HCT116 (cell line): ENCODE data around the gene NDC80. TPM values are rescaled to one million over a fixed set of nuclear protein-coding genes. Genes with fewer than 3 reads are reported as not detected.

Experiments used
- ATAC-seq: fragments of 200-7000 bp; cut with Tn5 transposase; 2 replicates; pipeline ENCODE4 v1.9.1; 2020; ENCODE audit warnings: mild to moderate bottlenecking, moderate library complexity
- BruUV-seq: library from RNA; stranded (reverse); fragments of 400-500 nt; replicated peaks from 2 replicates; lab custom pipeline; 2021; lab: Mats Ljungman, UMichigan
- CTCF ChIA-PET: fragments of 300-600 bp; sonication (Branson Sonifier 250); formaldehyde crosslinking; loops from one replicate; lab custom pipeline; 2021; ENCODE audit warnings: antibody characterized with exemption; lab: Charles Lee
- POLR2A ChIA-PET: fragments of 300-600, 350-600 bp; sonication (Branson Sonifier 250); formaldehyde crosslinking; loops from one replicate; lab custom pipeline; 2021; ENCODE audit warnings: antibody characterized with exemption; lab: Charles Lee
- RAD21 ChIA-PET, 2 experiments: fragments of 300-600 bp; sonication (Branson Sonifier 250); formaldehyde crosslinking; loops; one replicate each; lab custom pipeline; 2023; ENCODE audit warnings: low total read pairs in 2 of 2; ENCODE audit not compliant: uncharacterized antibody in 2 of 2, unreplicated experiment in 2 of 2, low non-redundant PET in 1 of 2; lab: Charles Lee
- DNase-seq: peaks from one replicate; pipeline ENCODE4 v3.0.0-alpha.2; 2010; ENCODE audit warnings: low read depth, low spot score
- H2AFZ ChIP-seq: fragments of 200-600 bp; shearing (Covaris generic), sonication (generic); 2 replicates; pipeline ENCODE4 v1.6.1; 2017; ENCODE audit warnings: low read depth, mixed run types, mixed read lengths, antibody characterized with exemption, low read length; ENCODE audit not compliant: poor library complexity, severe bottlenecking
- H3K27ac ChIP-seq: 2 replicates; pipeline ENCODE4 v1.5.1; 2012; ENCODE audit warnings: low read depth, low read length
- H3K27me3 ChIP-seq: fragments of 200-600 bp; sonication (generic); 2 replicates; pipeline ENCODE4 v1.6.1; 2016; ENCODE audit warnings: mixed run types, low read length, mixed read lengths; ENCODE audit not compliant: insufficient read depth
- H3K36me3 ChIP-seq, 2 experiments: fragments of 200-500 bp in 1 of 2; fragments of 200-600 bp in 1 of 2; sonication (Bioruptor generic) in 1 of 2; sonication (generic) in 1 of 2; 2 replicates each; pipeline versions ENCODE4 v1.5.1 to v1.6.1; 2014 to 2016; ENCODE audit warnings: low read length in 2 of 2, inconsistent platforms in 1 of 2, mixed read lengths in 1 of 2, mixed run types in 1 of 2; ENCODE audit not compliant: insufficient read depth in 2 of 2, control insufficient read depth in 1 of 2
- H3K4me1 ChIP-seq, 2 experiments: fragments of 200-600 bp in 1 of 2; sonication (generic) in 1 of 2; 2 replicates each; pipeline versions ENCODE4 v1.5.1 to v1.6.1; 2012 to 2017; ENCODE audit warnings: low read length in 2 of 2, inconsistent platforms in 1 of 2, mild to moderate bottlenecking in 1 of 2, mixed read lengths in 1 of 2, mixed run types in 1 of 2, moderate library complexity in 1 of 2; ENCODE audit not compliant: insufficient read depth in 2 of 2, control insufficient read depth in 1 of 2
- H3K4me2 ChIP-seq: fragments of 200-600 bp; sonication (generic); 2 replicates; pipeline ENCODE4 v1.6.1; 2017; ENCODE audit warnings: mixed run types, low read length, mixed read lengths
- H3K4me3 ChIP-seq, 2 experiments: fragments of 200-600 bp in 1 of 2; sonication (generic) in 1 of 2; replicated peaks in 1 of 2; 2 replicates each; pipeline ENCODE4 v1.5.1; 2011 to 2016; ENCODE audit warnings: low read length in 2 of 2, control low read depth in 1 of 2, low read depth in 1 of 2, mild to moderate bottlenecking in 1 of 2, mixed read lengths in 1 of 2, mixed run types in 1 of 2
- H3K79me2 ChIP-seq: fragments of 200-600 bp; sonication (generic); 2 replicates; pipeline ENCODE4 v1.6.1; 2017; ENCODE audit warnings: mild to moderate bottlenecking, mixed run types, low read length, moderate library complexity, mixed read lengths; ENCODE audit not compliant: insufficient read depth
- H3K9ac ChIP-seq: fragments of 200-600 bp; sonication (generic); 2 replicates; pipeline ENCODE4 v1.6.1; 2016; ENCODE audit warnings: low read length, mixed read lengths
- H3K9me2 ChIP-seq: fragments of 200-600 bp; sonication (generic), shearing (Covaris generic); 2 replicates; pipeline ENCODE4 v1.6.1; 2017; ENCODE audit warnings: mixed run types, mild to moderate bottlenecking, moderate library complexity; ENCODE audit not compliant: insufficient read depth
- H3K9me3 ChIP-seq, 2 experiments: fragments of 200-500 bp in 1 of 2; fragments of 200-600 bp in 1 of 2; sonication (Bioruptor generic) in 1 of 2; sonication (generic) in 1 of 2; 2 replicates each; pipeline ENCODE4 v1.6.1; 2014 to 2017; ENCODE audit warnings: low read length in 2 of 2, mixed read lengths in 2 of 2, inconsistent platforms in 1 of 2, low read depth in 1 of 2, mild to moderate bottlenecking in 1 of 2, mixed run types in 1 of 2, moderate library complexity in 1 of 2; ENCODE audit not compliant: control insufficient read depth in 1 of 2, insufficient read depth in 1 of 2
- H4K20me1 ChIP-seq: fragments of 200-600 bp; sonication (generic), shearing (Covaris generic); 2 replicates; pipeline ENCODE4 v1.6.1; 2017; ENCODE audit warnings: mixed run types, mild to moderate bottlenecking, moderate library complexity; ENCODE audit not compliant: insufficient read depth
- ATF3 ChIP-seq: IDR thresholded peaks from 2 replicates; pipeline ENCODE4 v1.6.1; 2012
- CEBPB ChIP-seq: IDR thresholded peaks from 2 replicates; pipeline ENCODE4 v1.6.1; 2012; ENCODE audit warnings: low read depth
- CTCF ChIP-seq, 3 experiments: fragments of 200-600 bp in 1 of 3; sonication (generic) in 1 of 3; IDR thresholded peaks in 2 of 3; conservative IDR thresholded peaks in 1 of 3; 2 replicates each; pipeline ENCODE4 v1.5.1; 2012 to 2017; ENCODE audit warnings: low read depth in 2 of 3, low read length in 2 of 3, antibody characterized with exemption in 1 of 3, borderline replicate concordance in 1 of 3, control low read depth in 1 of 3, mild to moderate bottlenecking in 1 of 3, mixed read lengths in 1 of 3, mixed run types in 1 of 3, moderate library complexity in 1 of 3; ENCODE audit not compliant: insufficient read depth in 1 of 3
- EZH2 ChIP-seq: fragments of 200-600 bp; sonication (generic); IDR thresholded peaks from 2 replicates; pipeline ENCODE4 v1.6.1; 2017; ENCODE audit warnings: antibody characterized with exemption, mixed run types
- EZH2phosphoT487 ChIP-seq: fragments of 200-600 bp; IDR thresholded peaks from 2 replicates; pipeline ENCODE4 v1.6.1; 2018; ENCODE audit warnings: antibody characterized with exemption, borderline replicate concordance
- FOSL1 ChIP-seq: IDR thresholded peaks from 2 replicates; pipeline ENCODE4 v1.6.1; 2012; ENCODE audit warnings: low read depth
- JUND ChIP-seq: IDR thresholded peaks from 2 replicates; pipeline ENCODE4 v1.6.1; 2012
- POLR2A ChIP-seq: IDR thresholded peaks from 2 replicates; pipeline ENCODE4 v1.7.0; 2011; ENCODE audit warnings: borderline replicate concordance; ENCODE audit not compliant: insufficient read depth, insufficient read length; ENCODE audit errors: extremely low read depth
- RAD21 ChIP-seq: IDR thresholded peaks from 2 replicates; pipeline ENCODE4 v1.6.1; 2012; ENCODE audit warnings: low read depth, mild to moderate bottlenecking
- SIN3A ChIP-seq: IDR thresholded peaks from 2 replicates; pipeline ENCODE4 v1.6.1; 2012; ENCODE audit warnings: low read depth
- SP1 ChIP-seq: IDR thresholded peaks from 2 replicates; pipeline ENCODE4 v1.6.1; 2012; ENCODE audit warnings: low read depth
- SRF ChIP-seq: IDR thresholded peaks from 2 replicates; pipeline ENCODE4 v1.6.1; 2012; ENCODE audit warnings: low read depth
- YY1 ChIP-seq: IDR thresholded peaks from 2 replicates; pipeline ENCODE4 v1.6.1; 2011; ENCODE audit warnings: low read length, low read depth, moderate library complexity, mild to moderate bottlenecking; ENCODE audit not compliant: insufficient replicate concordance; ENCODE audit errors: extremely low read depth
- intact Hi-C: fragments of 100-400 bp; cut with micrococcal nuclease; formaldehyde crosslinking; loops from 2 replicates; pipeline ENCODE4 v1.10.0; 2022
- total RNA-seq: library from RNA; stranded (reverse); gene quantifications from one replicate; pipeline ENCODE4 v1.2.1, GENCODE V29; 2021; ENCODE audit not compliant: unreplicated experiment
- TF ChIP-seq, protein P1 (sequence below): IDR thresholded peaks from 2 replicates; pipeline ENCODE4 v1.6.1; 2012

NDC80 gene
- total RNA-seq, 1 experiment from 2014 or later, result 46.0 TPM

- RAD21 ChIA-PET, result no interaction called here
- H3K9me3 ChIP-seq, result no peaks in the 10 kb centered on the region
- no peaks in the 10 kb centered on the region for H3K36me3 ChIP-seq
- no peak overlapping the region for H3K4me3 ChIP-seq
- no TSS peak for BruUV-seq
- POLR2A ChIA-PET, result no interaction called here
- intact Hi-C loops, result no loop called here
- CTCF ChIA-PET, result no interaction called here
- no peaks in the 10 kb centered on the region for H3K4me1 ChIP-seq
- H2AFZ ChIP-seq, result no peak overlapping the region
- no peak overlapping the region for H3K4me2 ChIP-seq
- no peaks in the 10 kb centered on the region for H3K27me3 ChIP-seq
- H3K79me2 ChIP-seq, result no peaks in the 10 kb centered on the region
- no peak overlapping the region for H3K27ac ChIP-seq
- DNase-seq (no peak), ATAC-seq (no peak)
- no peaks in the 10 kb centered on the region for H3K9me2 ChIP-seq
- H3K9ac ChIP-seq, result no peak overlapping the region
- H4K20me1 ChIP-seq, result no peaks in the 10 kb centered on the region
- no peak for TF ChIP-seq FOSL1
- TF ChIP-seq SP1, result no peak
- TF ChIP-seq YY1, result no peak
- no peak for TF ChIP-seq RAD21
- TF ChIP-seq CEBPB, result no peak
- no peak for TF ChIP-seq ATF3
- no peak for TF ChIP-seq POLR2A
- TF ChIP-seq, all 23 proteins: peak for 0
These were observed 35.3 kb upstream of the NDC80 start for GRCh38 chr18:2536063-2536462.

DNA sequence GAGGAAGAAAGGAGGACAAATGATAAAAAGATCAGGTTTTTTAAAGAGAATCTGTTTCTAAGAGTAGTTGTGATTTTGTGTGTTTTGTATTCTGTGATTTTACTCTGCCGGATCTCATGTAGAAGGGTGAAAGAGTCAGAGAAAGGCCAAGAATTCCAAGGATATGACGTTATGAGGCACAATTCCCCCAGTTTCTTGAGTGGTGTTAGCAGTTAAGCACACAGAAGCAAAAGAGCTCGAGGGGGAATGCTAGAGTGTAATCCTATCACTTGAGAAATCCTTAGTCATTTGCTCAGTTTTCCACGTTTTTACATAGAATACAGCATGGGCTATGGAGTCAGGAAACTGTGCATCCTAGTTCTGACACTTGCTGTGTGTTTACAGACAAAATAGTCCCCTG, 34.9 kb upstream of the NDC80 start:
- no peak overlapping the region for H2AFZ ChIP-seq
- no peak for ATAC-seq
- no peak overlapping the region for H3K9ac ChIP-seq
- H3K4me3 ChIP-seq, result no peak overlapping the region
- intact Hi-C loops, result no loop called here
- ChIA-PET RAD21 (no interaction called here), POLR2A (no interaction called here), CTCF (no interaction called here)
- no peaks in the 10 kb centered on the region for H3K9me3 ChIP-seq
- H3K4me1 ChIP-seq, result no peaks in the 10 kb centered on the region
- no peaks in the 10 kb centered on the region for H3K36me3 ChIP-seq
- H3K9me2 ChIP-seq, result no peaks in the 10 kb centered on the region
- no TSS peak for BruUV-seq
- H3K27me3 ChIP-seq, result no peaks in the 10 kb centered on the region
- TF ChIP-seq SRF (no peak), EZH2 (no peak), SIN3A (no peak), POLR2A (no peak), EZH2phosphoT487 (no peak), JUND (no peak), CTCF (IDR thresholded peaks at IDR 0.05 in 2 of 3, conservative IDR thresholded peaks at IDR 0.05 in 1 of 3; ENCODE audit: borderline replicate concordance in 1 of 3, insufficient read depth in 1 of 3, low read depth in 2 of 3, low read length in 2 of 3) (no peak), FOSL1 (no peak)
- TF ChIP-seq, protein P1, sequence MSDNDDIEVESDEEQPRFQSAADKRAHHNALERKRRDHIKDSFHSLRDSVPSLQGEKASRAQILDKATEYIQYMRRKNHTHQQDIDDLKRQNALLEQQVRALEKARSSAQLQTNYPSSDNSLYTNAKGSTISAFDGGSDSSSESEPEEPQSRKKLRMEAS, result no peak
- TF ChIP-seq, all 23 proteins: peak for 0
- no peak overlapping the region for H3K27ac ChIP-seq
- DNase-seq, result no peak
- H3K79me2 ChIP-seq, result no peaks in the 10 kb centered on the region
- H3K4me2 ChIP-seq, result no peak overlapping the region
- H4K20me1 ChIP-seq, result no peaks in the 10 kb centered on the region
